Lower leg skin (tissue), 4 donors: Measurements from ENCODE around the gene LTBP3. TPM values are rescaled to one million over a fixed set of nuclear protein-coding genes. Genes with fewer than 3 reads are reported as not detected.

Source experiments
- DNase-seq, 2 donors: peaks; one replicate each; pipeline ENCODE4 v3.0.0-alpha.2; 2019; ENCODE audit warnings: low spot score in 2 of 2
- H3K4me3 ChIP-seq: fragments of 200-600 bp; sonication (generic); 2 replicates; pipeline ENCODE4 v1.5.1; 2017; ENCODE audit warnings: mild to moderate bottlenecking, low read depth; ENCODE audit not compliant: poor library complexity, severe bottlenecking
- POLR2A ChIP-seq, 2 donors: fragments of 450-650 bp; IDR thresholded peaks; one replicate each; pipeline ENCODE4 v1.6.1; 2016 to 2017; ENCODE audit warnings: antibody characterized with exemption in 2 of 2, mild to moderate bottlenecking in 1 of 2, moderate library complexity in 1 of 2
- WGBS, 2 donors: methylation state at CpG; one replicate each; pipeline ENCODE4 v1.1.5; 2018; 5-methylcytosine and 5-hydroxymethylcytosine counted together
- intact Hi-C: fragments of 100-400 bp; cut with DNase I; formaldehyde crosslinking; loops from one replicate; pipeline ENCODE4 v1.15.0; 2023; ENCODE audit warnings: low total_unique reads
- total RNA-seq, 4 donors: library from RNA; depleted of rRNA; stranded (reverse); fragments of >200 nt; gene quantifications; one replicate each; pipeline ENCODE4 v1.1.0, GENCODE V29; 2016
- TF ChIP-seq, protein P1 (sequence below), 3 donors: fragments of 450-650 bp; IDR thresholded peaks; one replicate each; pipeline ENCODE4 v1.5.1; 2016; ENCODE audit warnings: antibody characterized with exemption in 3 of 3, mild to moderate bottlenecking in 3 of 3, moderate library complexity in 2 of 3

LTBP3 gene
- total RNA-seq, 4 donors from 2014 or later, result 71.9 to 113 (median 100) TPM

DNA sequence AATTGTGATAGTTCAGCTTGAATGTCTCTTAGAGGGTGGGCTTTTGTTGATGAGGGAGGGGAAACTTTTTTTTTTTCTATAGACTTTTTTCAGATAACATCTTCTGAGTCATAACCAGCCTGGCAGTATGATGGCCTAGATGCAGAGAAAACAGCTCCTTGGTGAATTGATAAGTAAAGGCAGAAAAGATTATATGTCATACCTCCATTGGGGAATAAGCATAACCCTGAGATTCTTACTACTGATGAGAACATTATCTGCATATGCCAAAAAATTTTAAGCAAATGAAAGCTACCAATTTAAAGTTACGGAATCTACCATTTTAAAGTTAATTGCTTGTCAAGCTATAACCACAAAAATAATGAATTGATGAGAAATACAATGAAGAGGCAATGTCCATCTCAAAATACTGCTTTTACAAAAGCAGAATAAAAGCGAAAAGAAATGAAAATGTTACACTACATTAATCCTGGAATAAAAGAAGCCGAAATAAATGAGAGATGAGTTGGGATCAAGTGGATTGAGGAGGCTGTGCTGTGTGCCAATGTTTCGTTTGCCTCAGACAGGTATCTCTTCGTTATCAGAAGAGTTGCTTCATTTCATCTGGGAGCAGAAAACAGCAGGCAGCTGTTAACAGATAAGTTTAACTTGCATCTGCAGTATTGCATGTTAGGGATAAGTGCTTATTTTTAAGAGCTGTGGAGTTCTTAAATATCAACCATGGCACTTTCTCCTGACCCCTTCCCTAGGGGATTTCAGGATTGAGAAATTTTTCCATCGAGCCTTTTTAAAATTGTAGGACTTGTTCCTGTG lies 55.4 kb downstream of the LTBP3 start:
- intact Hi-C loops, result no loop called here
- DNase-seq, result no peak
- H3K4me3 ChIP-seq, result peak overlapping the region; percentile 90
- 1 to 2% methylated on average over 6 of the region's 6 CpGs for WGBS, 2 donors
- TF ChIP-seq, protein P1, sequence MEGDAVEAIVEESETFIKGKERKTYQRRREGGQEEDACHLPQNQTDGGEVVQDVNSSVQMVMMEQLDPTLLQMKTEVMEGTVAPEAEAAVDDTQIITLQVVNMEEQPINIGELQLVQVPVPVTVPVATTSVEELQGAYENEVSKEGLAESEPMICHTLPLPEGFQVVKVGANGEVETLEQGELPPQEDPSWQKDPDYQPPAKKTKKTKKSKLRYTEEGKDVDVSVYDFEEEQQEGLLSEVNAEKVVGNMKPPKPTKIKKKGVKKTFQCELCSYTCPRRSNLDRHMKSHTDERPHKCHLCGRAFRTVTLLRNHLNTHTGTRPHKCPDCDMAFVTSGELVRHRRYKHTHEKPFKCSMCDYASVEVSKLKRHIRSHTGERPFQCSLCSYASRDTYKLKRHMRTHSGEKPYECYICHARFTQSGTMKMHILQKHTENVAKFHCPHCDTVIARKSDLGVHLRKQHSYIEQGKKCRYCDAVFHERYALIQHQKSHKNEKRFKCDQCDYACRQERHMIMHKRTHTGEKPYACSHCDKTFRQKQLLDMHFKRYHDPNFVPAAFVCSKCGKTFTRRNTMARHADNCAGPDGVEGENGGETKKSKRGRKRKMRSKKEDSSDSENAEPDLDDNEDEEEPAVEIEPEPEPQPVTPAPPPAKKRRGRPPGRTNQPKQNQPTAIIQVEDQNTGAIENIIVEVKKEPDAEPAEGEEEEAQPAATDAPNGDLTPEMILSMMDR (IDR thresholded peaks at IDR 0.05), result no peak
- TF ChIP-seq POLR2A (IDR thresholded peaks at IDR 0.05), result no peak

DNA sequence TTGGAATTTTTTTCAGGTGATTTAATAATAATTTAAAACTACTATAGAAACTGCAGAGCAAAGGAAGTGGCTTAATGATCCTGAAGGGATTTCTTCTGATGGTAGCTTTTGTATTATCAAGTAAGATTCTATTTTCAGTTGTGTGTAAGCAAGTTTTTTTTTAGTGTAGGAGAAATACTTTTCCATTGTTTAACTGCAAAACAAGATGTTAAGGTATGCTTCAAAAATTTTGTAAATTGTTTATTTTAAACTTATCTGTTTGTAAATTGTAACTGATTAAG lies 55.9 kb downstream of the LTBP3 start:
- no peak for DNase-seq
- H3K4me3 ChIP-seq, result peak overlapping the region; percentile 90
- TF ChIP-seq, protein P1 (IDR thresholded peaks at IDR 0.05), result no peak
- TF ChIP-seq POLR2A (IDR thresholded peaks at IDR 0.05), result no peak
- intact Hi-C loops, result no loop called here

DNA sequence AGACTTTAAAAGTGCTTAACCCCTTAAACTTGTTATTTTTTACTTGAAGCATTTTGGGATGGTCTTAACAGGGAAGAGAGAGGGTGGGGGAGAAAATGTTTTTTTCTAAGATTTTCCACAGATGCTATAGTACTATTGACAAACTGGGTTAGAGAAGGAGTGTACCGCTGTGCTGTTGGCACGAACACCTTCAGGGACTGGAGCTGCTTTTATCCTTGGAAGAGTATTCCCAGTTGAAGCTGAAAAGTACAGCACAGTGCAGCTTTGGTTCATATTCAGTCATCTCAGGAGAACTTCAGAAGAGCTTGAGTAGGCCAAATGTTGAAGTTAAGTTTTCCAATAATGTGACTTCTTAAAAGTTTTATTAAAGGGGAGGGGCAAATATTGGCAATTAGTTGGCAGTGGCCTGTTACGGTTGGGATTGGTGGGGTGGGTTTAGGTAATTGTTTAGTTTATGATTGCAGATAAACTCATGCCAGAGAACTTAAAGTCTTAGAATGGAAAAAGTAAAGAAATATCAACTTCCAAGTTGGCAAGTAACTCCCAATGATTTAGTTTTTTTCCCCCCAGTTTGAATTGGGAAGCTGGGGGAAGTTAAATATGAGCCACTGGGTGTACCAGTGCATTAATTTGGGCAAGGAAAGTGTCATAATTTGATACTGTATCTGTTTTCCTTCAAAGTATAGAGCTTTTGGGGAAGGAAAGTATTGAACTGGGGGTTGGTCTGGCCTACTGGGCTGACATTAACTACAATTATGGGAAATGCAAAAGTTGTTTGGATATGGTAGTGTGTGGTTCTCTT lies 56.5 kb downstream of the LTBP3 start:
- intact Hi-C loops, result no loop called here
- peak overlapping the region; percentile 90 for H3K4me3 ChIP-seq
- no peak for DNase-seq
- WGBS, 2 donors, result 0% methylated on average over 3 of the region's 3 CpGs
- TF ChIP-seq POLR2A (IDR thresholded peaks at IDR 0.05), result no peak
- TF ChIP-seq, protein P1 (IDR thresholded peaks at IDR 0.05), result no peak

DNA sequence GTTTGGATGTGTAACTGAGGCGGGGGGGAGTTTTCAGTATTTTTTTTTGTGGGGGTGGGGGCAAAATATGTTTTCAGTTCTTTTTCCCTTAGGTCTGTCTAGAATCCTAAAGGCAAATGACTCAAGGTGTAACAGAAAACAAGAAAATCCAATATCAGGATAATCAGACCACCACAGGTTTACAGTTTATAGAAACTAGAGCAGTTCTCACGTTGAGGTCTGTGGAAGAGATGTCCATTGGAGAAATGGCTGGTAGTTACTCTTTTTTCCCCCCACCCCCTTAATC lies 57.0 kb downstream of the LTBP3 start:
- intact Hi-C loops, result no loop called here
- peak overlapping the region; percentile 90 for H3K4me3 ChIP-seq
- no peak for TF ChIP-seq POLR2A (IDR thresholded peaks at IDR 0.05)
- TF ChIP-seq, protein P1 (IDR thresholded peaks at IDR 0.05), result no peak
- WGBS, 2 donors, result 0 to 5% methylated on average over 2 of the region's 2 CpGs
- no peak for DNase-seq

DNA sequence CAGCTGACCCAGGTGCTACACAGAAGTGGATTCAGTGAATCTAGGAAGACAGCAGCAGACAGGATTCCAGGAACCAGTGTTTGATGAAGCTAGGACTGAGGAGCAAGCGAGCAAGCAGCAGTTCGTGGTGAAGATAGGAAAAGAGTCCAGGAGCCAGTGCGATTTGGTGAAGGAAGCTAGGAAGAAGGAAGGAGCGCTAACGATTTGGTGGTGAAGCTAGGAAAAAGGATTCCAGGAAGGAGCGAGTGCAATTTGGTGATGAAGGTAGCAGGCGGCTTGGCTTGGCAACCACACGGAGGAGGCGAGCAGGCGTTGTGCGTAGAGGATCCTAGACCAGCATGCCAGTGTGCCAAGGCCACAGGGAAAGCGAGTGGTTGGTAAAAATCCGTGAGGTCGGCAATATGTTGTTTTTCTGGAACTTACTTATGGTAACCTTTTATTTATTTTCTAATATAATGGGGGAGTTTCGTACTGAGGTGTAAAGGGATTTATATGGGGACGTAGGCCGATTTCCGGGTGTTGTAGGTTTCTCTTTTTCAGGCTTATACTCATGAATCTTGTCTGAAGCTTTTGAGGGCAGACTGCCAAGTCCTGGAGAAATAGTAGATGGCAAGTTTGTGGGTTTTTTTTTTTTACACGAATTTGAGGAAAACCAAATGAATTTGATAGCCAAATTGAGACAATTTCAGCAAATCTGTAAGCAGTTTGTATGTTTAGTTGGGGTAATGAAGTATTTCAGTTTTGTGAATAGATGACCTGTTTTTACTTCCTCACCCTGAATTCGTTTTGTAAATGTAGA lies 57.6 kb downstream of the LTBP3 start:
- intact Hi-C loops, result no loop called here
- peak overlapping the region; percentile 90 for H3K4me3 ChIP-seq
- no peak for DNase-seq
- TF ChIP-seq, protein P1 (IDR thresholded peaks at IDR 0.05), result no peak
- no peak for TF ChIP-seq POLR2A (IDR thresholded peaks at IDR 0.05)
- WGBS, 2 donors, result 0 to 1% methylated on average over 20 of the region's 20 CpGs
